NCI-H1105 treated with DMSO at 0.1 percent for 48 hours (cell line): ENCODE data around the gene PTGER3.

ENCODE experiments used
- DNase-seq: peaks from one replicate; lab custom pipeline; 2025; lab: John Stamatoyannopoulos, UW

PTGER3 gene

GRCh38 chr1:71047635-71048607 lies at the start of gene PTGER3:
PTGER3 (minus strand) TSS chr1:71047816; CDS start chr1:71047577, 239 bp downstream.
- DNase-seq = peak; percentile 51

DNA sequence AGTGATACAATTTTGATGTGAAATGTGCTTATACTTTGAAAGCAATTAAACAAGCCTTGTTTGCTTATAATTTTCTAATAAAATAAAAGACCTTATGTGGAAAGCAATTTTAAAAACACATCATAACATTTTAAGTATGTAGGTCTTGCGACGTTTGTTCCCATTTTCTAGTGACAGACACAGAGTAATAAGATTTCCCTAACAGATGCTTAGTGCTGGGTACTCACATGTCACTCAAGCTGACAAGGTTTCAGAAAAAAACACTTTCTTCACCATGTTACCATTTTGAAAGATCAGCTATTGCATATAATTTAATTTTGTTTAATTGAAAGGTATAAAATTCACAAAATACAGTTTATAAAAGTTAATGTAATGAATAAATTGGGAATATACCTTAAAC lies 47.3 kb upstream of the PTGER3 start:
- DNase-seq = no peak

DNA sequence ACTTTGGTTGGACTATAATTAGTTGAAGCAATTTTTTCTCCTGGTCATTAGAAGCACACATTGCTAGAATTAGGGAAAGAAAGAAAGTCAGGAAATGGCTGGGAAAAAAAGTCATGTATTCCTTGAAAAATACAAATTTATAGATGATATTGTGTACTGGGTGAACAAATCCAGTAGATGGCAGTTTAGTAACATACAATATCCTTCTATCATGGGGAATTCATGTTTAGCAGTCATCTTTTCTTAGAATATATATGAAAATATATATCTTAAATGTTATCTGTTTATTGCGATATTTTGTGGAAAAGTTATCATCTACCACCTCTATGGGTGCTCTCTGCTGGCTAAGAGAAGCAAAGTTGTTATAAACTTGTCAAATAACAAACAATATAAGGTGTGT lies 46.3 kb upstream of the PTGER3 start:
- DNase-seq = peak; percentile 26

DNA sequence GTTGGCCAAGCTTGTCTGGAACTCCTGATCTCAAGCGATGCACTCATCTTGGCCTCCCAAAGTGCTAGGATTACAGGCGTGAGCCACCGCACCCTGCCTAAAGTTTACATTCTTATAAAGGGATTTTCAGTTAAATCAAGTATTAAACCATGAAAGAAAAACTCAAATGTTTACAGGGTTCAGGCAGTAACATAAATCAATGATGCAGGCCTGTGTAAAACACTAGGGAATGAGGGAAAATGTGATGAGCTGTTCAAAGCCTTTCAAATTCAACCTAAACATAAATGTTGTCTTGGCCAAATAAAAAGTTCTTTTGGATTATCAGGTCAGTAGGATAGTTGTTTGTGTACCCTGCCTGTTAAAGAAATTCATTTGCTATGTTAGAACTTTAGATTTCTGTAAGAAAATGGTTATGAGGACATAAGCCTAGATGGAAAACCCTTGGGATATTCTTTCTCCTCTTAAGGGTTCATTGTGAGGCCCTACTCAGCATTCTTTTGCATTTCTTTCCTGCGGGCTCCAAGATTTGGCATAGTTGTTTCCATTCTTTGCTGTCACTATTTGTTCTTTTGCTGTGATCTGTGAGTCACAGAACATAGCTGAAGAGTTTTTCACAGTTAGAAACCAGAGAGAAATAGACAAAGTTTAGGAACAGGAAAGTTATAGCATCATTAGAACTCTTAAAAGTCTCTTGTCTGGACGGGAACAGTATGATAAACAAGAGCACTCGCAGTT lies 42.1 kb upstream of the PTGER3 start:
- DNase-seq = no peak

GRCh38 chr1:71088645-71089287 lies 41.1 kb upstream of the PTGER3 start:
- no peak for DNase-seq

- no peak for DNase-seq
Measured at GRCh38 chr1:71087713-71088112, 40.1 kb upstream of the PTGER3 start.

DNA sequence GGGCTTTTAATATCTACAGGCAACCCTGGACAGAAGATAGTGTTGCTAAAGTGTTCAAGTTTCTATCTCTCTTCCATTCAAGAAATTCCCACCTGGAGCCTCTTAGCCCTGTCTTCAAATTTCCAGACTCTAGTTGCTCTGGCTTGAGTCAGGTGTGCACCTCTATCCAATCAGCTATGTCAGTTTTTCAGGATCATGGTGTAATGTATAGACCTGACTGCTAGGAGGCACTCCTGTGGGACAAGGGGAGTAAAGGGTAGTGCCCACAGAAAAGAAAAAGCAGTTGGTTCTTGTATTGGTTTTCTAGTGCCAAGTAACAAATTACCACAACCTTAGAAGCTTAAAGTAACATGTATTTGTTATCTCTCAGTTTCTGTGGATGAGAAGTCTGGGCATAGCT lies 39.4 kb upstream of the PTGER3 start:
- no peak for DNase-seq

GRCh38 chr1:71086331-71086730 lies 38.7 kb upstream of the PTGER3 start:
- DNase-seq = no peak

GRCh38 chr1:71083271-71083670 lies 35.7 kb upstream of the PTGER3 start:
- no peak for DNase-seq

- no peak for DNase-seq
Measured at GRCh38 chr1:71081697-71082080, 34.1 kb upstream of the PTGER3 start.

- peak; percentile 98 for DNase-seq
Measured at GRCh38 chr1:71080739-71081696, 33.4 kb upstream of the PTGER3 start, which contains the start of gene ZRANB2. ZRANB2 (minus strand) TSS chr1:71081035; CDS start chr1:71080995, 40 bp downstream.

DNA sequence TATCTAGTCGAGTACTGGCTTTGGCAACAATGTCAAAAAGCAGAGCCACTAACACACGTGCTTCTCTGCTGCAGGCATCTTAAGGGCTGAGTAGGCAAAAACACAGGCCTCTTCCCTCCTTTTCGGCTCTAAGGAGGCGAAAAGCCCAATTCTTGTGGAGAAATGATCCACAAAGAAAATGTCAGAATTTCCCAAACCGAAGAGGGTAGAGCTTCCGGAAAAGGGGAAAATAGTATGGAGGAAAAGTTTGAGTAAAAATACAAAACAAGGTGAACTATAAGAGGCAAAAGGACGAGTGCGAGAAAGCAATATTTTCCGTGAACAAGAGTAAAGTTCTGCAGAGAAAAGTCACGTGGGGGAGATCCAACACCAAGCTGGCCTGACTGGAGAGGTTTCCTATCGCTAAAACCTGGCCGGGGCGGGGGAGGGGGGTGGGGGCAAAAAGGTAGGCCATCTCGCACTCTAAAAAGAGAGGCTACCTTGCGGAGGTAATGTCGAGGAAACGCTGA lies 32.7 kb upstream of the PTGER3 start:
- DNase-seq = peak; percentile 45

DNA sequence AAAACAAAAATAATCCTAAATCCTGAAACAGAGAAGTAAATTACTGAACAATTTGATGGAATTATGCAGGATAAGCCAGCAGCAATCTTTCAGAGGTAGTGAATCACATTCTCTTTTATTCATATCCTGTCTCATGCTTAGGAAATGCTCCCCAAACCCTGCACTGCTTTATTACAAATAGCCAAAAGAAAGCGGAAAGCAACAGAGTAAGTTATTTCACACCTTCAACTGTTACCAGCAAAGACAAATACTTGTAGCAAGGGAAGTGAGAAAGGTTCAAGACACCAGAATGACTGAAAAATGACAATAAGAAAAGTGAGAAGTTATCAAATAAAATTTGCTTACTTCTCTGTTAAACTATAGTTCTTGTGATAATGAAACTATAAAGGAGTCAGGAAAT lies 27.1 kb upstream of the PTGER3 start:
- DNase-seq = no peak

GRCh38 chr1:71072273-71072672 lies 24.7 kb upstream of the PTGER3 start:
- no peak for DNase-seq

GRCh38 chr1:71071720-71072119 lies 24.1 kb upstream of the PTGER3 start:
- DNase-seq = no peak

DNA sequence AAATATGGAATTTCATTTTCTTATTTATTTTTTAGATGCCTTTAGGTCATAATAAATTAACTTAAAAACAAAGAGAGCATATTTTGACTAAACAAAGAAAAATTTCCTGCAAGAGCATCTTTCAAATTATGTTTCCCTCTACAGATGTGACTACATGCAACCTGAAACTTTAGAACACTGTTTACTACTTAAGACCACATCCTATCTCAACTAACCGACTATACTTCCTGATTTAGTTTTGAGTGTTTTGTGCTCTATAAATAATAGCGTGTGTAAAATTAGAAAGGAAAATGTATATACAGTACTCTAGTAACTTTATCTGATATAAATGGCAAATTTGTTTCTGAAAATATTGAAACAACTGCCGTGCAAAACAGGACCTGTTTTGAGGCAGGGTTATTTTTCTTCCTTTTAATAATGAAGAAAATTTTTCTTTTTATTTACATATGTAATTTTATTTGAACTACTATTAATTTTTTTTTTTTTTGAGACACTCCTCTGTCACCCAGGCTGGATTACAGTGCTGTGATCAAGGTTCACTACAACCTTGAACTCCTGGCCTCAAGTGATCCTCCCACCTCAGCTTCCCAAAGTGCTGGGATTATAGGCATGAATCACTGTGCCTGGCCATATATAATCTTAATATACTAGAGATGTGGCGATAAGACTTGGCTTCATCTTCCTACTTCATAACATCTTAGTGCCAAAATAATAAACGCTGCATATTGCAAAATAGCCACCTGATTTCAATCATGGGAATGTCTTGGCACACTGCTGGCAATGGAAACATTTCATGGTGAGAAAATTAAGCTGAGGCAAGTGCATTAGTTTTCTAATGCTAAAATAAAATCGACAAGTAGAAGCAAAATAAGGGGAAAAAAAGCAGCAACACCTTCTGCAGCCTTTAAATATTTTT lies 21.0 kb upstream of the PTGER3 start:
- no peak for DNase-seq

DNA sequence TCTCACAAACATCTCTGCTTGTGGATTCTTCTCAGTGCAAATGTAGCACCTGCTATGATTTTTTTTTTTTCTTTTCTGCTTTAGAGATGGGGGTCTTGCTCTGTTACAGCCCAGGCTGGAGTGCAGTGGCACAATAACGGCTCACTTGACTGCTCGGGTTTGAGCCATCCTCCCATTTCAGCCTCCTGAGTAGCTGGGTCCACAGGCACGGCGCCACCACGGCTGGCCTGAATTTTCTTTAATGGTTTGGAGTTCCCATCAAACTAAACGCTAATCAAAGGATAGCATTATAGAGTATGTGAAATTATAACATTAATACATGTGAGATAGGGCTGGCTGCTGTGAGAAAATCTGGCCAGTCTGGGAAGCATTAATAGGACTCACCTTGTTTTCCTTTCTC lies 7.2 kb upstream of the PTGER3 start:
- peak; percentile 3 for DNase-seq

DNA sequence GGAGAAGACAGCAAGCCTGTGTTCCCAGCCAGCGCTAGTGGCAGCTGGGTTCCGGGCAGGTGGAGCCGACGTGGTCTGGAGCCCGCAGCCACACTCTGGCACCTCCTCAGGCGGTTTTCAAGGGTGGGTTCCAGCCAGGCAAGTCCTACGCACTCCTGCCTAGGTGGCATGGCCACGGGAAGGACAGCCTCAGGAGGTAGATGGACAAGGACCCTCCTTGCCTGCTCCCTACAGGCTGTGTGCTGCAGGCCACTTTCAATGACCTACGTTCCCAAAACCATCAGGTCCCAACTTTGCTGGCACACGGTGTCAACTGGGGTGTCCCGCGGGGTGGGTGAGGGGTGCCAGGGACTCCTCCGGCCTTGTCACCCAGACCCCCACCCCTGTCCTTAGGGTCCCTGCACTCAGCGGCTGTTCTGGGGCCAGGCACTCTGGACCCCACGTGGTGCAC lies 6.7 kb upstream of the PTGER3 start:
- no peak for DNase-seq

GRCh38 chr1:71053758-71054157 lies 6.1 kb upstream of the PTGER3 start:
- no peak for DNase-seq

- no peak for DNase-seq
Measured at GRCh38 chr1:71053146-71053545, 5.5 kb upstream of the PTGER3 start.
